HG03095 (cell line): ENCODE data around the gene STPG3.
"Not testable (repeated sequence)": the region's sequence is repeated elsewhere in the genome, so short reads cannot be mapped to it uniquely, and the experiment has no call there.

ENCODE experiments used
- ATAC-seq: cut with Tn5 transposase; IDR thresholded peaks from one replicate; pipeline ENCODE4 v1.9.1; 2021; ENCODE audit warnings: moderate library complexity; ENCODE audit not compliant: unreplicated experiment

The STPG3 gene

DNA sequence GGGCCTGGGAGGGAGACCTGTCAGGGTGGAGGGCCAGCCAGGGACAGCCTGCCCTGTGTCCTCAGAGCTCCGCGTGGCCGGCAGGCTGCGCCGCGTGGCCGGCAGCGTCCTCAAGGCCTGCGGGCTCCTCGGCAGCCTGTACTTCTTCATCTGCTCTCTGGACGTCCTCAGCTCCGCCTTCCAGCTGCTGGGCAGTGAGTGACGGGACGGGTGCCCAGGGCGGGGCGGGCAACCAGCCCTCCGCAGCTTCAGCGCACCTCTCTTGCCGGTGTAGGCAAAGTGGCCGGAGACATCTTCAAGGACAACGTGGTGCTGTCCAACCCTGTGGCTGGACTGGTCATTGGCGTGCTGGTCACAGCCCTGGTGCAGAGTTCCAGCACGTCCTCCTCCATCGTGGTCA is 18.6 kb upstream of the STPG3 start:
- no peak for ATAC-seq

GRCh38 chr9:137233143-137233980 is 17.7 kb upstream of the STPG3 start:
- ATAC-seq = no peak

GRCh38 chr9:137234055-137234697 is 16.9 kb upstream of the STPG3 start:
- ATAC-seq = no peak

- ATAC-seq = no peak
Observed at GRCh38 chr9:137234758-137235423, 16.2 kb upstream of the STPG3 start.

- no peak for ATAC-seq
Observed at GRCh38 chr9:137235424-137236237, 15.5 kb upstream of the STPG3 start.

- ATAC-seq = peak; percentile 20
Observed at GRCh38 chr9:137236238-137236935, 14.7 kb upstream of the STPG3 start.

- no peak for ATAC-seq
Observed at GRCh38 chr9:137236936-137237421, 14.1 kb upstream of the STPG3 start.

DNA sequence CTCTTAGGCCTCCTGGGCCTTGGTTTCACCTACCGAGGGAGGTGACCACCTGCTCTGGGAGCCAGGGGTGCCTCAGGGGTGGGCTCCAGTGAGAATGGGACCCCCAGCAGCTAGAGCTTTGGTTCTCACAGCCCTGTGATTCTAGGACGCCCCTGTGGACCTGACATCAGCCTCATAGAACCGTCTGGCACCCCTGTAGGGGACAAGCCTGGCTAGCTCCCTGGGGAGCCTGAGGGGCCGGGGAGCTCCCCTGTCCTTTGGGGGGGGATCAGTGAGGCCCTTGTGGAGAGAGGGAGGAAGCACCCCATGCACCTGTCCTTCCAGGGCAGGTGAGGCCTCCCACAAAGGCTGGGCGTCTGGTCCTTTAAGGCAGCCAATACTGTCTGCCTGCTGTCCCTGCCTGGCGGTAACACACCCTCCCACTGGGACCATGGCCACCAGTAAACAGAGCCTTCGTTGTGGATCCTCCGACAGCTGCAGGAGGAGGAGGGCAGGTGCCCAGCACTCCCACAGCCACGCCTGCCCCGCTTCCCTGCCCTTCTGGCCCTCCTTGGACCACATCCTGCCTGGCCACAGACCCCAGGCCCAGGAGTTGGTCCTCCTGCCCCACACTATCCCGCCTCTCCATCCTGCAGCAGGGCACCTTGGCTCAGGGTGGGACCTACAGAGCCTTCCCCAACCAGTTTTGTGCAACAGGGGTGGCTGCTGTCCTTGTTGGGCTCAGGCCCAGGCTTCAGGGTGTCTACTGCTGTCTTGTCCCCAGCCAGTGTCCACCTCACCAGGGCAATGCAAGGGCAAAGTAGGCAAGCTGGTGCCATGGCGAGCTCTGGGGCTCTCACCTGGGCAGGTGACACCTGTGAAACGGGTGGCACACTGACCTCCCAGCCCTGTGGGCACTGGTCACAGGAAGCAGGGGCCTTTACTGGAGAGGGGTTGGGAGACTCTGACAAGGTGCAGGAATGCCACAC is 13.0 kb upstream of the STPG3 start:
- ATAC-seq = no peak

DNA sequence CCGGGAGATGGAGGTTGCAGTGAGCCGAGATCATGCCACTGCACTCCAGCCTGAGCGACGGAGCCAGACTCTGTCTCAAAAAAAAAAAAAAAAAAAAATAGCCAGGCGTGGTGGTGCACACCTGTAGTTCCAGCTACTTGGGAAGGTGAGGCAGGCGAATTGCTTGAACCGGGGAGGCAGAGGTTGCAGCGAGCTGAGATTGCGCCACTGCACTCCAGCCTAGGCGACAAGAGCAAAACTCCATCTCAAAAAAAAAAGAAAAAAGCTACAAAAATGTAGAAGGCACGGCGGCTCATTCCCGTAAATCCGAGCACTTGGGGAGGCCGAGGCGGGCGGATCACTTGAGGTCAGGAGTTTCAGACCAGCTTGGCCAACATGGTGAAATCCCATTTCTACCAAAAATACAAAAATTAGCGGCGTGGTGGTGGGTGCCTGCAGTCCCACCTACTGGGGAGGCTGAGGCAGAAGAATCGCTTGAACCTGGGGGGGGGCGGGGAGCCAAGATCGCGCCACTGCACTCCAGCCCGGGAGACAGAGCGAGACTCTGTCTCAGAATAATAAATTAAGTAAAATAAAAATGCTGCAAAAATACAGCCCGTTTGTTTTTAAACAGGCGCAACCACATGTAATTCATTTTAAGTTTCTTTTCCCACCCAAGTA is 11.4 kb upstream of the STPG3 start:
- not testable (repeated sequence) for ATAC-seq

DNA sequence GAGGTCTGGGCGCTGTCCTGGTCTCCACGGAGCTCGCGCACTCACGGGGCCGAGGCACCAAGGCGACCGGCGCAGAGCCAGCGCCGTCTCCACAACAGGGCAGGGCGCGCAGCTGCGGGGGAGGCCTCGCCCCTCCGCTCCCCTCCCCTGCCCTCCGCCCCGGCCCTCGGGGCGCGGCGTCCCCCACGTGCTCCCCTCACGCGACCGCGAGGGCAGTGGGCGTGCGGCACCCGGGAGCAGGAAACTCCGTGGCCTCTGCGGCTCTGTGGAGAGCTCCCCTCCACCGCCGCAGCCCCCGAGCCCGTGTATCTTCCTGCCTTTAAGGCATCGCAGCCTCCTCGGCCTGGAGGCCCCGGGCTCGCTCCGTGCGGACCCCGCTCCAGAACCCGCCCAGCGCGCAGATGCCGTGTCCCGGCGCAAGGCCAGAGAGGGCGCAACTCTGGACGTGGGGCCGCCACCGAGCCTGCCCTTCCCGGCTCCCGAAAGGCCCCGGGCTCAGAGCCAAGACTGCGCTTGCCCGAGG is 10.7 kb upstream of the STPG3 start:
- ATAC-seq = peak; percentile 10

DNA sequence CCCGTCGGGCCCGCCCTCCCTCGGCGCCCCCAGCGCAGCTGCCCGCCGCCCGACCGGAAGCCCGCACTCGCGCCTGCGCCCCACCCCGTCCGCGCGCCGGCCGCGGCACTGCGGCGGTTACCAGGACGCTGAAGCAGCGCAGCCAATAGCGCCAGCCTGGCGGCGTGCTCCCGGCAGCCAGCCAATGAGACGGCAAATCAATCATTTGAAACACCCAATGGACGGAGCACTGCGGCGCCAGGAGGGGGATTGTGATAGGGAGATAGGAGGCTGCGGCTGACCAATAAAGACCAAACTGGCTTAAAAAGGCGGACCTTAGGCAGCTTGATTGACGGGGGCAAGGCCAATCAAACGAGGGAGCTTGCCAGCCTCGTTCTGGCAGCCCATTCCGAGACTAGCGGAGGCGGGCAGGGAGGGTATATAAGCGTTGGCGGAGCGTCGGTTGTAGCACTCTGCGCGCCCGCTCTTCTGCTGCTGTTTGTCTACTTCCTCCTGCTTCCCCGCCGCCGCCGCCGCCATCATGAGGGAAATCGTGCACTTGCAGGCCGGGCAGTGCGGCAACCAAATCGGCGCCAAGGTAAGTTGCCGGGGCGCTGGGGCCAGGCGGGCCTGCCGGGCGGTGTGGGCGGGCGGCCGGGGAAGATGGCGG is 10.1 kb upstream of the STPG3 start, which contains the start of gene TUBB4B:
Gene TUBB4B, plus strand, starts transcription at position 447 of the 649 bp plus-strand sequence. Its CDS starts 74 bp downstream, at position 521.
- ATAC-seq = peak; percentile 53

- ATAC-seq = no peak
Observed at GRCh38 chr9:137241490-137242268, 9.4 kb upstream of the STPG3 start.

DNA sequence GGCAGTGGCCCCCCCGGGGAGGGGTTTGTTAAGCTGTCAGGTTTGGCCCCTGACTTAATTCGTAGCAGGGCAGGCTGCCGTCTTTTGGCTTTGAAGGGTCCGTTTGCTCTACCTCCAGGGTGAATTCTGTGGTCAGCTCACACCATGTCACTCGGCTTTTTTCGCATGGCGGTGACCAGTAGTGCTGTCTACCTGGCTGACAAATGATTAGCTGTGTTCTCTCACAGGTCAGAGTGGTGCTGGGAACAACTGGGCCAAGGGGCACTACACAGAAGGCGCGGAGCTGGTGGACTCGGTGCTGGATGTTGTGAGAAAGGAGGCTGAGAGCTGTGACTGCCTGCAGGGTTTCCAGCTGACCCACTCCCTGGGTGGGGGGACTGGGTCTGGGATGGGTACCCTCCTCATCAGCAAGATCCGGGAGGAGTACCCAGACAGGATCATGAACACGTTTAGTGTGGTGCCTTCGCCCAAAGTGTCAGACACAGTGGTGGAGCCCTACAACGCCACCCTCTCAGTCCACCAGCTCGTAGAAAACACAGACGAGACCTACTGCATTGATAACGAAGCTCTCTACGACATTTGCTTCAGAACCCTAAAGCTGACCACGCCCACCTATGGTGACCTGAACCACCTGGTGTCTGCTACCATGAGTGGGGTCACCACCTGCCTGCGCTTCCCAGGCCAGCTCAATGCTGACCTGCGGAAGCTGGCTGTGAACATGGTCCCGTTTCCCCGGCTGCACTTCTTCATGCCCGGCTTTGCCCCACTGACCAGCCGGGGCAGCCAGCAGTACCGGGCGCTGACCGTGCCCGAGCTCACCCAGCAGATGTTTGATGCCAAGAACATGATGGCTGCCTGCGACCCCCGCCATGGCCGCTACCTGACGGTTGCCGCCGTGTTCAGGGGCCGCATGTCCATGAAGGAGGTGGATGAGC is 8.6 kb upstream of the STPG3 start:
- ATAC-seq = no peak

- ATAC-seq = not testable (repeated sequence)
Observed at GRCh38 chr9:137243266-137243625, 7.8 kb upstream of the STPG3 start.

- no peak for ATAC-seq
Observed at GRCh38 chr9:137243626-137244485, 7.2 kb upstream of the STPG3 start.
